HepG2 (cell line): ENCODE measurements around the gene PRSS8. TPM values are rescaled to one million over a fixed set of nuclear protein-coding genes. Genes with fewer than 3 reads are reported as not detected.

ENCODE experiments used
- GFI1 ChIP-seq: sonication (generic); formaldehyde crosslinking; IDR thresholded peaks from 2 replicates; pipeline ENCODE4 v1.5.0; 2020; ENCODE audit warnings: missing genetic modification reagents, mild to moderate bottlenecking, borderline replicate concordance
- NFIB ChIP-seq: sonication (generic); formaldehyde crosslinking; IDR thresholded peaks from 2 replicates; pipeline ENCODE4 v1.9.0; 2021; ENCODE audit warnings: missing genetic modification reagents, mild to moderate bottlenecking, borderline replicate concordance
- PBX3 ChIP-seq: sonication (generic); formaldehyde crosslinking; IDR thresholded peaks from 2 replicates; pipeline ENCODE4 v1.8.1; 2023; ENCODE audit warnings: missing genetic modification reagents, inconsistent platforms, borderline replicate concordance
- PRDM15 ChIP-seq: sonication (generic); formaldehyde crosslinking; IDR thresholded peaks from 2 replicates; pipeline ENCODE4 v1.4.0; 2020; ENCODE audit warnings: missing genetic modification reagents
- TFAP4 ChIP-seq: sonication (generic); IDR thresholded peaks from 2 replicates; pipeline ENCODE4 v1.6.1; 2016; ENCODE audit warnings: low read depth, borderline replicate concordance
- TSC22D2 ChIP-seq: sonication (generic); formaldehyde crosslinking; IDR thresholded peaks from 2 replicates; pipeline ENCODE4 v1.5.1; 2020; ENCODE audit warnings: missing genetic modification reagents, mild to moderate bottlenecking, borderline replicate concordance
- ZFP41 ChIP-seq: sonication (generic); formaldehyde crosslinking; IDR thresholded peaks from 2 replicates; pipeline ENCODE4 v1.4.0; 2020; ENCODE audit warnings: mild to moderate bottlenecking, missing genetic modification reagents, borderline replicate concordance
- ZNF280D ChIP-seq: sonication (generic); formaldehyde crosslinking; IDR thresholded peaks from 2 replicates; pipeline ENCODE4 v1.5.1; 2020; ENCODE audit warnings: mild to moderate bottlenecking, missing genetic modification reagents
- ZNF503 ChIP-seq: sonication (generic); formaldehyde crosslinking; IDR thresholded peaks from 2 replicates; pipeline ENCODE4 v1.4.0; 2020; ENCODE audit warnings: missing genetic modification reagents
- ZNF543 ChIP-seq: sonication (generic); formaldehyde crosslinking; IDR thresholded peaks from 2 replicates; pipeline ENCODE4 v1.4.0; 2020; ENCODE audit warnings: mild to moderate bottlenecking, missing genetic modification reagents
- ZNF547 ChIP-seq: sonication (generic); formaldehyde crosslinking; IDR thresholded peaks from 2 replicates; pipeline ENCODE4 v1.5.1; 2020; ENCODE audit warnings: mild to moderate bottlenecking, missing genetic modification reagents
- ZNF672 ChIP-seq: sonication (generic); formaldehyde crosslinking; IDR thresholded peaks from 2 replicates; pipeline ENCODE4 v1.8.1; 2022; ENCODE audit warnings: missing genetic modification reagents
- ZNF691 ChIP-seq: sonication (generic); formaldehyde crosslinking; IDR thresholded peaks from 2 replicates; pipeline ENCODE4 v1.4.0; 2020; ENCODE audit warnings: missing genetic modification reagents, low read depth, mild to moderate bottlenecking, borderline replicate concordance
- ZNF740 ChIP-seq: sonication (generic); formaldehyde crosslinking; IDR thresholded peaks from 2 replicates; pipeline ENCODE4 v1.4.0; 2020; ENCODE audit warnings: missing genetic modification reagents
- polyA plus RNA-seq, 8 experiments: library from polyadenylated mRNA; depleted of rRNA in 3 of 8; stranded (reverse) in 7 of 8; unstranded in 1 of 8; fragments of >200 nt; fragmentation: Illumina TruSeq in 4 of 8; extraction: Trizol in 4 of 8; gene quantifications; 2 replicates each; pipeline versions ENCODE4 v1.2.1 to v1.2.3, GENCODE V29; 2011 to 2016; ENCODE audit warnings: low read depth in 4 of 8, missing spikeins in 1 of 8, mixed read lengths in 1 of 8; ENCODE audit not compliant: insufficient read depth in 1 of 8
- total RNA-seq, 5 experiments: library from RNA; depleted of rRNA; stranded (reverse); fragments of >200 nt; fragmentation: Illumina TruSeq; extraction: Trizol; gene quantifications; 2 replicates each; pipeline ENCODE4 v1.2.3, GENCODE V29; 2016; ENCODE audit warnings: low read depth in 1 of 5

Gene PRSS8
- total and polyA plus RNA-seq, 2 of the 13 experiments (the other 11 are each of a cell fraction or from before 2014, with no cell fraction given), result 2.6 to 7.2 TPM

- no peak for TF ChIP-seq ZFP41 (CRISPR knock-in tag)
- TF ChIP-seq ZNF503 (CRISPR knock-in tag), result no peak
- no peak for TF ChIP-seq ZNF280D
- no peak for TF ChIP-seq GFI1
- TF ChIP-seq TSC22D2 (CRISPR knock-in tag), result no peak
- TF ChIP-seq ZNF672 (CRISPR knock-in tag), result no peak
- peak; percentile 68; the same call in 1 of the 2 replicates for TF ChIP-seq TFAP4
- TF ChIP-seq ZNF543 (CRISPR knock-in tag), result no peak; the same call in 1 of the 2 replicates
- TF ChIP-seq ZNF740, result no peak
- TF ChIP-seq ZNF547 (CRISPR knock-in tag), result no peak
- TF ChIP-seq ZNF691 (CRISPR knock-in tag), result no peak
- TF ChIP-seq PBX3 (CRISPR knock-in tag), result no peak
- TF ChIP-seq NFIB (CRISPR knock-in tag), result no peak
- no peak for TF ChIP-seq PRDM15 (CRISPR knock-in tag)
These were observed 42.3 kb downstream of the PRSS8 start (continued) for GRCh38 chr16:31093132-31093703.
